ENCODE results near the gene TARBP1. TPM values are rescaled to one million over a fixed set of nuclear protein-coding genes. Genes with fewer than 3 reads are reported as not detected.

Gene TARBP1
- total RNA-seq, 2 experiments from 2014 or later, result 38.4 to 40.9 TPM

DNA sequence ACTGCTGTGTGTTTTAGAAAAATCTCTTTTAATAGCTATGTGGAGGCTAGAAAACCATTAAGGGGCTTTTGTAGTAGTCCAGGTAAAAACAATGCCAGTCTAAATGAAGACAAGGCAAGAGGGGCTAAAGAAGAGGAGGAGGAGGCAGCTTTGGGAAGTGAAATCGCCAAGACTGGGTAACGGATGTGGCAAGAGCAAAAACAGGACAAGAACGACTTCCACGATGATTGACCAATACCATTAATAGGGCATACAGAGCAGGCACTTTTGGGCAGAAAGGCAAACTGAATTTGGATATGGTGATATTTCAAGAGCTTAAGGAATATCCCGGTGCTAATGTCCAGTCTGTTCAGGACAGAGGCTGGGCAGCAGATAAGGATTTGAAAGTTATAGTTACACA is 83.7 kb downstream of the TARBP1 start:
- Histone ChIP-seq H3K27me3 (ENCODE audit: control insufficient read depth in 1 of 2, insufficient read depth in 2 of 2, low read length in 2 of 2) (no peaks in the 10 kb centered on the region), H3K36me3 (ENCODE audit: insufficient read depth, low read length) (peaks cover 18% of the 10 kb centered on the region), H3K4me3 (ENCODE audit: low read length) (no peak overlapping the region), H3K4me1 (ENCODE audit: insufficient read depth, low read length) (peaks cover 4% of the 10 kb centered on the region), H3K27ac (ENCODE audit: low read depth in 1 of 2, low read length in 2 of 2) (no peak overlapping the region), H3K9me3 (ENCODE audit: control insufficient read depth in 1 of 2, insufficient read depth in 1 of 2, low read length in 2 of 2) (no peaks in the 10 kb centered on the region)
- Mint-ChIP-seq H3K27me3 (no peaks in the 10 kb centered on the region), H3K4me3 (no peak overlapping the region), H3K4me1 (ENCODE audit: low read depth) (peaks cover 42% of the 10 kb centered on the region), H3K36me3 (ENCODE audit: low read depth) (peaks cover 43% of the 10 kb centered on the region), H3K27ac (peak overlapping the region; percentile 83), H3K9me3 (no peaks in the 10 kb centered on the region)
- ATAC-seq (ENCODE audit: poor library complexity), result no peak
- ChIA-PET POLR2A (interaction anchor here (0.7 to 1.6 kb wide), 2 partner anchors 13 to 21 kb away, joined by 6 to 7 read pairs; partner anchors contain the start of gene COA6), CTCF (interaction anchor here (1.0 kb wide), 1 partner anchor 85 kb away, joined by 3 read pairs; no protein-coding TSS in a partner anchor)
- no peak for DNase-seq
- intact Hi-C loops (cut with DNase I, micrococcal nuclease), result no loop called here
- TF ChIP-seq, protein P1, sequence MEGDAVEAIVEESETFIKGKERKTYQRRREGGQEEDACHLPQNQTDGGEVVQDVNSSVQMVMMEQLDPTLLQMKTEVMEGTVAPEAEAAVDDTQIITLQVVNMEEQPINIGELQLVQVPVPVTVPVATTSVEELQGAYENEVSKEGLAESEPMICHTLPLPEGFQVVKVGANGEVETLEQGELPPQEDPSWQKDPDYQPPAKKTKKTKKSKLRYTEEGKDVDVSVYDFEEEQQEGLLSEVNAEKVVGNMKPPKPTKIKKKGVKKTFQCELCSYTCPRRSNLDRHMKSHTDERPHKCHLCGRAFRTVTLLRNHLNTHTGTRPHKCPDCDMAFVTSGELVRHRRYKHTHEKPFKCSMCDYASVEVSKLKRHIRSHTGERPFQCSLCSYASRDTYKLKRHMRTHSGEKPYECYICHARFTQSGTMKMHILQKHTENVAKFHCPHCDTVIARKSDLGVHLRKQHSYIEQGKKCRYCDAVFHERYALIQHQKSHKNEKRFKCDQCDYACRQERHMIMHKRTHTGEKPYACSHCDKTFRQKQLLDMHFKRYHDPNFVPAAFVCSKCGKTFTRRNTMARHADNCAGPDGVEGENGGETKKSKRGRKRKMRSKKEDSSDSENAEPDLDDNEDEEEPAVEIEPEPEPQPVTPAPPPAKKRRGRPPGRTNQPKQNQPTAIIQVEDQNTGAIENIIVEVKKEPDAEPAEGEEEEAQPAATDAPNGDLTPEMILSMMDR (IDR thresholded peaks at IDR 0.05), result no peak

DNA sequence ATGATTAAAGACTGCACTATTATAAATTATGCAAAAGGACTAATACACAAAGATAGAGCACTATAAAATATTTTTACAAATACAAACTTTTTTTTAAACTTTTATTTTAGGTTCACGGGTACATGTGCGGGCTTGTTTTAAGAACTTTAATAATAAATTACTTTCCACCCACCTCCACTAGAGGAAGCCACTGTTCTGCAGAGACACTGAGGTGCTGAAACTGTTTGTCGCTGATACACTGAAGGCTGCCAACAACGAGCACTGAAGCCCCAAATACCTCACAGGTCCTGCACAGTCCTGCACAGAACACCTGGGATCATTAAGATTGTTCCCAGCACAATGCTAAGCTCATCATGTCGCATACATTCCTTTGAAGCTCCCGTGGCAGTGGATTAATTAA is 85.8 kb downstream of the TARBP1 start:
- ChIA-PET POLR2A (interaction anchor here (0.7 to 2.2 kb wide), 5 partner anchors 9 to 85 kb away, joined by 3 to 12 read pairs (median 3); partner anchors contain the start of gene COA6), CTCF (interaction anchor here (0.7 to 2.4 kb wide), 8 partner anchors 11 to 1111 kb away, joined by 3 to 16 read pairs (median 4); partner anchors contain the start of gene B3GALNT2)
- TF ChIP-seq, protein P1 (IDR thresholded peaks at IDR 0.05), result peak; percentile 51
- DNase-seq (peak in 5 of 14 experiments; percentile 8 to 63 (median 44)), ATAC-seq (ENCODE audit: poor library complexity) (peak; percentile 84)
- no peak overlapping the region for H3K4me3 ChIP-seq (ENCODE audit: low read length)
- H3K27me3 Mint-ChIP-seq, result no peaks in the 10 kb centered on the region
- peaks cover 18% of the 10 kb centered on the region for H3K36me3 ChIP-seq (ENCODE audit: insufficient read depth, low read length)
- peaks cover 24% of the 10 kb centered on the region for H3K4me1 Mint-ChIP-seq (ENCODE audit: low read depth)
- peak overlapping the region; percentile 86 for H3K27ac Mint-ChIP-seq
- H3K9me3 ChIP-seq (ENCODE audit: control insufficient read depth in 1 of 2, insufficient read depth in 1 of 2, low read length in 2 of 2), result no peaks in the 10 kb centered on the region
- no peaks in the 10 kb centered on the region for H3K27me3 ChIP-seq (ENCODE audit: control insufficient read depth in 1 of 2, insufficient read depth in 2 of 2, low read length in 2 of 2)
- intact Hi-C loops (cut with DNase I, micrococcal nuclease), result loop anchor here (1.0 to 2.0 kb wide), 2 partner anchors 16 to 18 kb away; no protein-coding TSS in a partner anchor
- H3K9me3 Mint-ChIP-seq, result no peaks in the 10 kb centered on the region
- no peaks in the 10 kb centered on the region for H3K4me1 ChIP-seq (ENCODE audit: insufficient read depth, low read length)
- H3K36me3 Mint-ChIP-seq (ENCODE audit: low read depth), result peaks cover 56% of the 10 kb centered on the region
- peak overlapping the region; percentile 56 for H3K4me3 Mint-ChIP-seq
- H3K27ac ChIP-seq (ENCODE audit: low read depth in 1 of 2, low read length in 2 of 2), result no peak overlapping the region

- Histone ChIP-seq H3K4me3 (ENCODE audit: low read length) (no peak overlapping the region), H3K9me3 (ENCODE audit: control insufficient read depth in 1 of 2, insufficient read depth in 1 of 2, low read length in 2 of 2) (no peaks in the 10 kb centered on the region), H3K36me3 (ENCODE audit: insufficient read depth, low read length) (peaks cover 24% of the 10 kb centered on the region), H3K27ac (ENCODE audit: low read depth in 1 of 2, low read length in 2 of 2) (no peak overlapping the region), H3K4me1 (ENCODE audit: insufficient read depth, low read length) (peaks cover 4% of the 10 kb centered on the region), H3K27me3 (ENCODE audit: control insufficient read depth in 1 of 2, insufficient read depth in 2 of 2, low read length in 2 of 2) (no peaks in the 10 kb centered on the region)
- POLR2A ChIA-PET, result interaction anchor here (1.2 kb wide), 1 partner anchor 14 kb away, joined by 3 read pairs; no protein-coding TSS in a partner anchor
- CTCF ChIA-PET, result interaction anchor here (1.3 kb wide), 1 partner anchor 78 kb away, joined by 4 read pairs; no protein-coding TSS in a partner anchor
- peaks cover 6% of the 10 kb centered on the region for H3K4me1 Mint-ChIP-seq (ENCODE audit: low read depth)
- H3K4me3 Mint-ChIP-seq, result no peak overlapping the region
- DNase-seq (no peak), ATAC-seq (ENCODE audit: poor library complexity) (no peak)
- H3K36me3 Mint-ChIP-seq (ENCODE audit: low read depth), result peaks cover 57% of the 10 kb centered on the region
- intact Hi-C loops (cut with DNase I, micrococcal nuclease), result no loop called here
- TF ChIP-seq, protein P1 (IDR thresholded peaks at IDR 0.05), result no peak
- H3K9me3 Mint-ChIP-seq, result no peaks in the 10 kb centered on the region
- no peak overlapping the region for H3K27ac Mint-ChIP-seq
- no peaks in the 10 kb centered on the region for H3K27me3 Mint-ChIP-seq
These were observed 90.9 kb downstream of the TARBP1 start for GRCh38 chr1:234388094-234388493.

All from CD4-positive, alpha-beta T cell (primary cell).